CD14-positive monocyte (primary cell): ENCODE data around the gene SCN7A. TPM values are rescaled to one million over a fixed set of nuclear protein-coding genes. Genes with fewer than 3 reads are reported as not detected.
A peak's percentile ranks its signal among the peaks of the same experiment; 100 is the strongest.

ENCODE experiments used
- DNase-seq, 3 donors: peaks; one replicate each; pipeline ENCODE4 v3.0.0-alpha.2; 2011 to 2022
- H2AFZ ChIP-seq: 2 replicates; pipeline ENCODE4 v1.6.0; 2012; ENCODE audit warnings: mild to moderate bottlenecking, low read depth, low read length, inconsistent platforms; ENCODE audit not compliant: insufficient read depth, poor library complexity, severe bottlenecking
- H3K27ac ChIP-seq, 2 donors: 1 replicate in 1 of 2; 2 replicates in 1 of 2; pipeline ENCODE4 v1.5.1; 2012 to 2013; ENCODE audit warnings: low read length in 2 of 2, control low read depth in 1 of 2, inconsistent platforms in 1 of 2, low read depth in 1 of 2, mild to moderate bottlenecking in 1 of 2
- H3K27me3 ChIP-seq, 2 donors: one replicate each; pipeline versions ENCODE4 v1.6.0 to v1.6.1; 2011 to 2013; ENCODE audit warnings: low read length in 2 of 2; ENCODE audit not compliant: control insufficient read depth in 2 of 2, insufficient read depth in 2 of 2
- H3K36me3 ChIP-seq, 2 donors: replicated peaks in 1 of 2; 1 replicate in 1 of 2; 2 replicates in 1 of 2; pipeline versions ENCODE4 v1.5.1 to v1.6.1; 2012 to 2013; ENCODE audit warnings: low read length in 2 of 2, control low read depth in 1 of 2, inconsistent platforms in 1 of 2, mild to moderate bottlenecking in 1 of 2; ENCODE audit not compliant: insufficient read depth in 2 of 2, control insufficient read depth in 1 of 2
- H3K4me1 ChIP-seq, 2 donors: 1 replicate in 1 of 2; 2 replicates in 1 of 2; pipeline versions ENCODE4 v1.5.1 to v1.6.1; 2012 to 2013; ENCODE audit warnings: low read length in 2 of 2, control low read depth in 1 of 2, inconsistent platforms in 1 of 2, mild to moderate bottlenecking in 1 of 2, moderate library complexity in 1 of 2; ENCODE audit not compliant: insufficient read depth in 2 of 2, control insufficient read depth in 1 of 2
- H3K4me2 ChIP-seq: replicated peaks from 2 replicates; pipeline ENCODE3; 2012; ENCODE audit warnings: low read length, moderate library complexity, mild to moderate bottlenecking; ENCODE audit not compliant: poor library complexity, severe bottlenecking; ENCODE audit errors: extremely low read depth
- H3K4me3 ChIP-seq, 3 experiments: fragments of 200-600 bp in 1 of 3; sonication (generic) in 1 of 3; replicated peaks in 1 of 3; 1 replicate in 2 of 3; 2 replicates in 1 of 3; pipeline ENCODE4 v1.5.1; 2011 to 2013; ENCODE audit warnings: low read length in 3 of 3, mild to moderate bottlenecking in 3 of 3, control low read depth in 2 of 3, low read depth in 2 of 3, inconsistent platforms in 1 of 3, moderate library complexity in 1 of 3
- H3K79me2 ChIP-seq: 2 replicates; pipeline ENCODE4 v1.6.0; 2012; ENCODE audit warnings: mild to moderate bottlenecking, control low read depth, inconsistent platforms, low read length, moderate library complexity; ENCODE audit not compliant: insufficient read depth
- H3K9ac ChIP-seq: 2 replicates; pipeline ENCODE4 v1.6.0; 2017; ENCODE audit warnings: low read length, mild to moderate bottlenecking; ENCODE audit not compliant: insufficient read depth, poor library complexity, severe bottlenecking
- H3K9me3 ChIP-seq, 2 donors: replicated peaks in 1 of 2; 1 replicate in 1 of 2; 2 replicates in 1 of 2; pipeline versions ENCODE4 v1.5.1 to v1.6.1; 2012 to 2013; ENCODE audit warnings: low read length in 2 of 2, control low read depth in 1 of 2; ENCODE audit not compliant: control insufficient read depth in 1 of 2, insufficient read depth in 1 of 2
- H4K20me1 ChIP-seq: 2 replicates; pipeline ENCODE4 v1.6.0; 2012; ENCODE audit warnings: mild to moderate bottlenecking, low read length, control low read depth, moderate library complexity; ENCODE audit not compliant: insufficient read depth
- H3K27ac Mint-ChIP-seq, 7 donors: one replicate each; pipeline ENCODE4 v1.8.0; 2020; ENCODE audit warnings: mild to moderate bottlenecking in 7 of 7, mixed read lengths in 7 of 7, moderate library complexity in 6 of 7, inconsistent platforms in 2 of 7
- H3K27me3 Mint-ChIP-seq, 3 donors: one replicate each; pipeline ENCODE4 v1.8.0; 2021 to 2022; ENCODE audit warnings: low read depth in 3 of 3, mild to moderate bottlenecking in 3 of 3, mixed read lengths in 3 of 3, moderate library complexity in 3 of 3, inconsistent platforms in 1 of 3
- H3K36me3 Mint-ChIP-seq, 2 donors: one replicate each; pipeline ENCODE4 v1.8.0; 2020; ENCODE audit warnings: mixed read lengths in 2 of 2, inconsistent platforms in 1 of 2, mild to moderate bottlenecking in 1 of 2
- H3K4me1 Mint-ChIP-seq: one replicate; pipeline ENCODE4 v1.8.0; 2020; ENCODE audit warnings: mild to moderate bottlenecking, mixed read lengths
- H3K4me3 Mint-ChIP-seq, 2 donors: one replicate each; pipeline ENCODE4 v1.8.0; 2020; ENCODE audit warnings: mild to moderate bottlenecking in 2 of 2, mixed read lengths in 2 of 2, moderate library complexity in 1 of 2
- H3K9me3 Mint-ChIP-seq, 7 donors: one replicate each; pipeline ENCODE4 v1.8.0; 2020 to 2022; ENCODE audit warnings: mixed read lengths in 7 of 7, mild to moderate bottlenecking in 6 of 7, moderate library complexity in 6 of 7, inconsistent platforms in 2 of 7
- WGBS: methylation state at CpG from one replicate; pipeline ENCODE4 v1.1.5; 2013; ENCODE audit warnings: missing lambda C conversion rate; ENCODE audit not compliant: insufficient coverage; 5-methylcytosine and 5-hydroxymethylcytosine counted together
- intact Hi-C, 2 donors: fragments of 100-400 bp; cut with micrococcal nuclease; formaldehyde crosslinking; loops; one replicate each; pipeline versions ENCODE4 v1.15.0 to v1.15.1; 2023
- polyA plus RNA-seq, 3 donors: library from polyadenylated mRNA; depleted of rRNA in 1 of 3; unstranded in 2 of 3; stranded (reverse) in 1 of 3; fragments of 300-500 nt in 2 of 3; fragments of >200 nt in 1 of 3; fragmentation: Illumina TruSeq in 2 of 3; gene quantifications; 1 replicate in 2 of 3; 2 replicates in 1 of 3; pipeline ENCODE4 v1.2.3, GENCODE V29; 2012 to 2021
- TF ChIP-seq, protein P1 (sequence below): fragments of 200-600 bp; IDR thresholded peaks from one replicate; pipeline ENCODE4 v1.8.0; 2022; ENCODE audit warnings: antibody characterized with exemption, mild to moderate bottlenecking

SCN7A gene
- polyA plus RNA-seq, 3 donors = not detected

DNA sequence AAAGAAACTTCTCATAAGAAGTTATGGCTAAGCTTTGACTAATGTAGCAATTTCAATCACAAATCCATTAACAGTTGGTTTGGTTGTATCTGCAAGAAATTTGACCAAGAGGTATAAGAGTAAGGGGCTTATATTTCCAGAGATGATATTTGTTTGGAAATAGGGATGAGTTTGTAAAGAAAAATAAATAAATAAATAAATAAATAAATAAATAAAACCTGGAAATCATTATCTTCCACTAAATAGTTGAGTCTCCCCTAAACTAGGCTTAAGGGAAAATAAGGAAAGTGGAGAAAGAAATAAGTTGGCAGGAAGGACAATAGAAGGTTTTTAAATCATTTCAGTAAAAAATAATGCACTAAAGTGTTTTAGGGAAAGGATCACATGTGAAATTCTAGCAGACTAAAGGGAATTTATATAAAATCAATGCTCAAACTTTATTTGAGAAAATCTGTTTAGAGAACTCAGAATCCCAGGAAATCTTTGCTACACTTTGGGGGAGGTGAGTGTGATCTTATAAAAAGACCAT lies 23.5 kb upstream of the SCN7A start:
- no peaks in the 10 kb centered on the region for H3K36me3 ChIP-seq
- no peak overlapping the region for H3K27ac ChIP-seq
- TF ChIP-seq, protein P1, sequence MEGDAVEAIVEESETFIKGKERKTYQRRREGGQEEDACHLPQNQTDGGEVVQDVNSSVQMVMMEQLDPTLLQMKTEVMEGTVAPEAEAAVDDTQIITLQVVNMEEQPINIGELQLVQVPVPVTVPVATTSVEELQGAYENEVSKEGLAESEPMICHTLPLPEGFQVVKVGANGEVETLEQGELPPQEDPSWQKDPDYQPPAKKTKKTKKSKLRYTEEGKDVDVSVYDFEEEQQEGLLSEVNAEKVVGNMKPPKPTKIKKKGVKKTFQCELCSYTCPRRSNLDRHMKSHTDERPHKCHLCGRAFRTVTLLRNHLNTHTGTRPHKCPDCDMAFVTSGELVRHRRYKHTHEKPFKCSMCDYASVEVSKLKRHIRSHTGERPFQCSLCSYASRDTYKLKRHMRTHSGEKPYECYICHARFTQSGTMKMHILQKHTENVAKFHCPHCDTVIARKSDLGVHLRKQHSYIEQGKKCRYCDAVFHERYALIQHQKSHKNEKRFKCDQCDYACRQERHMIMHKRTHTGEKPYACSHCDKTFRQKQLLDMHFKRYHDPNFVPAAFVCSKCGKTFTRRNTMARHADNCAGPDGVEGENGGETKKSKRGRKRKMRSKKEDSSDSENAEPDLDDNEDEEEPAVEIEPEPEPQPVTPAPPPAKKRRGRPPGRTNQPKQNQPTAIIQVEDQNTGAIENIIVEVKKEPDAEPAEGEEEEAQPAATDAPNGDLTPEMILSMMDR = no peak
- H3K4me2 ChIP-seq = no peak overlapping the region
- Mint-ChIP-seq H3K27me3 (peaks cover 0 to 6% (median 3%) of the 10 kb centered on the region in 3 donors), H3K27ac (no peak overlapping the region), H3K4me1 (no peaks in the 10 kb centered on the region), H3K9me3 (no peaks in the 10 kb centered on the region), H3K4me3 (no peak overlapping the region), H3K36me3 (no peaks in the 10 kb centered on the region)
- H3K79me2 ChIP-seq = no peaks in the 10 kb centered on the region
- no peaks in the 10 kb centered on the region for H3K4me1 ChIP-seq
- H3K27me3 ChIP-seq = no peaks in the 10 kb centered on the region
- H3K9ac ChIP-seq = no peak overlapping the region
- DNase-seq = no peak
- intact Hi-C loops = no loop called here
- no peaks in the 10 kb centered on the region for H4K20me1 ChIP-seq
- no peak overlapping the region for H3K4me3 ChIP-seq
- H3K9me3 ChIP-seq = no peaks in the 10 kb centered on the region
- no peak overlapping the region for H2AFZ ChIP-seq

DNA sequence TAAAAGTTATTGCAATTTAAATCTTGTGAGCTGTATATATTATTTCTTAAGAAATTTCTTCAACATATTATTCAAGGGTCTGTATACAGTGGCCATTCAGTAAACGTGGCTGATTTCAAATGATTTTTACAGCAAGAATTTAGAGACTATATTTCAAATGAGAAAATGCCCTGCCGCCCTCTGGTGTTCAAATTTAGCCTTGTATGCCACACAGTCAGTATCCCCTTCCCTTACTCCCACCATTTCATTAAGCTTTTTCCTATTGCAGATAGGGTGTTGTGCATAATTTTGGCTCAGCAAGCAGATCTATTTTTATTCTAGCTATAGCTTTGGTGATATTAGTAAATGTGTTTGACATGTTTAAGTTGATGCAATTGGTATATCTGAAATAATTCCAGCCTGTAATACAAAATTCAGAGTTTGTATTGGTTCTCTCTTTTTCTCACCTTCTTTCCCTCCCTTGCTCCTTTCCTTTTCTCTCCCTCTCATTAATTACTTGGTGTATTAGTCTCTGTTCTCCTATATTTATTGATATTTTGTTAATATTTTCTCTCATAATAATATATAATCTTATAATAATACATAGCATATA lies 22.8 kb upstream of the SCN7A start:
- H3K4me1 Mint-ChIP-seq = no peaks in the 10 kb centered on the region
- H3K4me3 ChIP-seq = no peak overlapping the region
- no peak overlapping the region for H3K4me2 ChIP-seq
- H2AFZ ChIP-seq = no peak overlapping the region
- peaks cover 2 to 6% (median 3%) of the 10 kb centered on the region in 3 donors for H3K27me3 Mint-ChIP-seq
- peak in 2 of 3 donors; percentile 8 to 10 for DNase-seq
- H3K36me3 ChIP-seq = no peaks in the 10 kb centered on the region
- H3K9ac ChIP-seq = no peak overlapping the region
- H3K4me1 ChIP-seq = no peaks in the 10 kb centered on the region
- H3K36me3 Mint-ChIP-seq = no peaks in the 10 kb centered on the region
- no peaks in the 10 kb centered on the region for H3K9me3 Mint-ChIP-seq
- H3K9me3 ChIP-seq = no peaks in the 10 kb centered on the region
- TF ChIP-seq, protein P1 = peak; percentile 73
- H3K4me3 Mint-ChIP-seq = no peak overlapping the region
- no peak overlapping the region for H3K27ac ChIP-seq
- no CpG with 5 or more reads among the region's 2 CpGs for WGBS
- no peaks in the 10 kb centered on the region for H3K79me2 ChIP-seq
- H4K20me1 ChIP-seq = no peaks in the 10 kb centered on the region
- no peaks in the 10 kb centered on the region for H3K27me3 ChIP-seq
- H3K27ac Mint-ChIP-seq = no peak overlapping the region
- intact Hi-C loops = no loop called here
